Ectodermal cell (in vitro differentiated cells): ENCODE measurements around the gene UBAC1.
"Not testable (repeated sequence)": the region's sequence is repeated elsewhere in the genome, so short reads cannot be mapped to it uniquely, and the experiment has no call there.

Experiments used
- H3K27ac ChIP-seq: 2 replicates; pipeline ENCODE4 v1.7.0; 2013; ENCODE audit warnings: mild to moderate bottlenecking, low read depth, low read length; ENCODE audit not compliant: insufficient read depth, poor library complexity, severe bottlenecking
- H3K27me3 ChIP-seq: 2 replicates; pipeline ENCODE4 v1.7.0; 2013; ENCODE audit warnings: mild to moderate bottlenecking, low read length; ENCODE audit not compliant: insufficient read depth, control insufficient read depth, poor library complexity, severe bottlenecking
- H3K36me3 ChIP-seq: one replicate; pipeline ENCODE4 v1.7.0; 2013; ENCODE audit warnings: low read length; ENCODE audit not compliant: control insufficient read depth, insufficient read depth
- H3K4me1 ChIP-seq: one replicate; pipeline ENCODE4 v1.7.0; 2013; ENCODE audit warnings: low read length; ENCODE audit not compliant: control insufficient read depth, insufficient read depth
- H3K4me3 ChIP-seq: 2 replicates; pipeline ENCODE4 v1.7.0; 2013; ENCODE audit warnings: low read depth, low read length, control low read depth; ENCODE audit not compliant: insufficient read depth
- H3K9me3 ChIP-seq: 2 replicates; pipeline ENCODE4 v1.7.0; 2013; ENCODE audit warnings: mild to moderate bottlenecking, low read length, moderate library complexity; ENCODE audit not compliant: control insufficient read depth
- WGBS, 2 experiments: methylation state at CpG; one replicate each; pipeline ENCODE4 v1.1.7; 2013; ENCODE audit warnings: missing lambda C conversion rate in 2 of 2; 5-methylcytosine and 5-hydroxymethylcytosine counted together

UBAC1 gene

DNA sequence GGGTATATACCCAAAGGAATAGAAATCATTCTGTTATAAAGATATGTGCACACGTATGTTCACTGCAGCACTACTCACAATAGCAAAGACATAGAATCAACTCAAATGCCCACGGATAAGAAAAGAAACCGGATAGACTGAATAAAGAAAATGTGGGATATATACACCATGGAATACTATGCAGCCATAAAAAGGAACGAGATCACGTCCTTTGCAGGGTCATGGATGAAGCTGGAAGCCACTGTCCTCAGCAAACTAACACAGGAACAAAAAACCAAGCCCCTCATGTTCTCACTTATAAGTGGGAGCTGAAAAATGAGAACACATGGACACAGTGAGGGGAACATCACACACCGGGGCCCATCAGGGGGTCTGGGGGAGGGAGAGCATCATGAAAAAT is 17.6 kb downstream of the UBAC1 start:
- not testable (repeated sequence) for H3K27me3 ChIP-seq, H3K4me3 ChIP-seq, H3K4me1 ChIP-seq, H3K9me3 ChIP-seq, H3K27ac ChIP-seq
- WGBS, 2 experiments = 89 to 94% methylated on average over 6 of the region's 6 CpGs
- H3K36me3 ChIP-seq = peaks cover 13% of the 10 kb centered on the region

DNA sequence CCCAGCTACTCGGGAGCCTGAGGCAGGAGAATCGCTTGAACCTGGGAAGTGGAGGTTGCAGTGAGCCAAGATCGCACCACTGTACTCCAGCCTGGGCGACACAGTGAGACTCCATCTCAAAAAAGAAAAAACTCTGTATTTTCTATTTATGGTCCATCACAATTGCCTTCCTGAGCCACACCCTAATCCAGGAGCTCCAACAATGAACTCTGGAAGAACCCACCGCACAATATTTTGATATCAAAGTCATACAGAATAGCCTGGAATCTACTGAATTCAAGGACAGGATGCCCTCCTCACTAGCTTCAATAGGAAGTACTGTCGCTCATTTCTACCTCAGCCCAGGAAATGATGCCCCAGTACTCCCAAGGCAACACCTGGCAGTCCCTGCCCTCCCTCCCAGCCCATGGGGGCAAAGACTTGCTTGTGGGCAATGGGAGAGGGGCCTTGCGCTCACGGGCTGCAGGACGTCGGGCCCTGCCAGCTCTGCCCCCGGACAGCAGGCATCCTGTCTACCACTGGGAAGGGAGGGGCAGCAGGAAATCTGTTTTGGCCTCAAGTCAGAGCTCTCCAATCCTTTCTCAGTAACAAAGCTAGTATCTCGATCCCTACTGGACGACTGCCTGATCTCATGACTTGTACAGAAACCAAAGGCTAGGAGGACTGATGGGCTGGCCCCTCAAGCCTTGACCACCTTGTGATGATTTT is 19.7 kb downstream of the UBAC1 start:
- Histone ChIP-seq H3K4me1 (no peaks in the 10 kb centered on the region), H3K4me3 (no peak overlapping the region), H3K27me3 (no peaks in the 10 kb centered on the region), H3K36me3 (peaks cover 28% of the 10 kb centered on the region), H3K9me3 (no peaks in the 10 kb centered on the region), H3K27ac (no peak overlapping the region)
- 90 to 92% methylated on average over 13 of the region's 13 CpGs for WGBS, 2 experiments

- H3K27ac ChIP-seq = no peak overlapping the region
- no peaks in the 10 kb centered on the region for H3K27me3 ChIP-seq
- H3K4me1 ChIP-seq = no peaks in the 10 kb centered on the region
- H3K4me3 ChIP-seq = no peak overlapping the region
- peaks cover 27% of the 10 kb centered on the region for H3K36me3 ChIP-seq
- H3K9me3 ChIP-seq = no peaks in the 10 kb centered on the region
- 96% methylated on average over 33 of the region's 33 CpGs for WGBS, 2 experiments
These were observed 21.6 kb downstream of the UBAC1 start for GRCh38 chr9:135939351-135940265.

DNA sequence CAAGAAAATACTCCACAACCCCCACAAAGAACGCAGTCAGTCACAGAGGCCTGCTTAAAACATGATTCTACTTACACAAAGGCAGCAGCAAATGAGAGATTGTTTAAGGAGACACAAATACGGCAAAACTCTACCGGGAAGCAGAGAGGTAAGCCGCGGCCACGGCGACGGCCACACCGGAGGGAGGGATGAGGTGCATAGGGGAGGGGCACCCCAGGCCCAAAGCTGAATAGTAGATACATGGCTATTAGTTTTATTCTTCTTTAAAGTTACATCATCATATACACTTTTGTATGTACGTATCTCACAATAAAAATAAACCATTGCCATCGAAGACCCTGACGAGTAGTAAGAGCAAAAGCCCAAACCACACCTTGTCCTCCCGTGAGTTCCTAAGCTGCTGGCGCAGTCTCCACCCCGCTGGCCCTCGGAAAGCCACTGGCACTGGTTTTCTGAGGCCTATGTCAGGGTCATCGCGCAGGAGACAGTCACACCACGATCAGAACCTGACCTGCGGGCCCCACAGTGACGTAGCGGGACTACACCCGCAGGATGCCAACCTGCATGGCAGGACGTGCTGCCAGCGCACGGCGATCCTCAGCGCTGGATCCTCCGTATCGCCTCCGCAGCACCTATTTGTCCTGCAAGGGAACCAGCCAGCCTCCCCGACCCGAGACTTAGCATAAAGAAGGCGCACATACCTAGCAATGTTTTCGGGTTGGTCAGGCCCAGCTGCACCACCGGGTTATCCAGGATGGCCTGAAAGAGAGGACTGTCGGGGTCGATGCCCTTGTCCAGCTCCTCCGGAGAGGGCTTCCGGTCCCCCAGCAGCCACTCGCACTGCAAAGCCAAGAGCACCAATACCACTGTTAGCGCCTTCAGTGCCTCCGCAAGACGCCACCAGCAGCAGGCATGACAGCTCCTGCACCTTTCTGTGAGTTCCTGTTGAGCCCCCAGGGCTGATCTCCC is 23.4 kb downstream of the UBAC1 start:
- 96% methylated on average over 44 of the region's 44 CpGs for WGBS, 2 experiments
- H3K27ac ChIP-seq = no peak overlapping the region
- H3K4me1 ChIP-seq = no peaks in the 10 kb centered on the region
- H3K36me3 ChIP-seq = peaks cover 25% of the 10 kb centered on the region
- no peaks in the 10 kb centered on the region for H3K9me3 ChIP-seq
- H3K27me3 ChIP-seq = no peaks in the 10 kb centered on the region
- H3K4me3 ChIP-seq = no peak overlapping the region

- Histone ChIP-seq H3K9me3 (no peaks in the 10 kb centered on the region), H3K27me3 (no peaks in the 10 kb centered on the region), H3K4me3 (no peak overlapping the region), H3K4me1 (no peaks in the 10 kb centered on the region), H3K27ac (no peak overlapping the region), H3K36me3 (peaks cover 31% of the 10 kb centered on the region)
- WGBS, 2 experiments = 95% methylated on average over 13 of the region's 13 CpGs
These were observed 28.1 kb downstream of the UBAC1 start for GRCh38 chr9:135933114-135933513.

DNA sequence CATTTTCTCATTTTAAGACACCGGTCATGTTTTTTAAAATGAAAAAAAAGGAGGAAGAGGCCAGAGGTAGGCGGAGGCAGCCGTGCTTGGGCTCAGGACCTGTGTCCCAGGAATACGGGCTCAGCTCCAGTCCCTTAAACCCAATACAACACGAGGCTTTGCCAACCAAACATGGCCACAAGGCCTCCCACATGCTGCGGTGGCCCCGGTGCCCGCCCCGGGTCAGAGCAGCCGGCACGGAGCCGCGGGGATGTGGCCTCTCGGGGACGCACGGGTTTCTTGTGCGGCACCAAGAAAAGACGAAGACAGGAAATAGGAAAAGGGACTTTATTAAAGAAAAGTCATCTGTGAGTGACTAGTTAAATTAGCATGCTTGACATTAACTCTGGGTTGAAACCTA is 28.5 kb downstream of the UBAC1 start:
- peaks cover 26% of the 10 kb centered on the region for H3K36me3 ChIP-seq
- no peak overlapping the region for H3K4me3 ChIP-seq
- no peak overlapping the region for H3K27ac ChIP-seq
- H3K4me1 ChIP-seq = no peaks in the 10 kb centered on the region
- no peaks in the 10 kb centered on the region for H3K27me3 ChIP-seq
- WGBS, 2 experiments = 96 to 98% methylated on average over 18 of the region's 18 CpGs
- no peaks in the 10 kb centered on the region for H3K9me3 ChIP-seq

- Histone ChIP-seq H3K36me3 (peaks cover 16% of the 10 kb centered on the region), H3K9me3 (no peaks in the 10 kb centered on the region), H3K27ac (no peak overlapping the region), H3K4me1 (no peaks in the 10 kb centered on the region), H3K27me3 (no peaks in the 10 kb centered on the region), H3K4me3 (no peak overlapping the region)
- 89 to 92% methylated on average over 31 of the region's 31 CpGs for WGBS, 2 experiments
These were observed 29.8 kb downstream of the UBAC1 start for GRCh38 chr9:135931349-135931820.

GRCh38 chr9:135930446-135931345 is 30.5 kb downstream of the UBAC1 start:
- WGBS, 2 experiments = 95 to 96% methylated on average over 33 of the region's 33 CpGs

More at GRCh38 chr9:135930446-135931345, 30.5 kb downstream of the UBAC1 start:
- Histone ChIP-seq H3K4me1 (no peaks in the 10 kb centered on the region), H3K9me3 (no peaks in the 10 kb centered on the region), H3K36me3 (peaks cover 11% of the 10 kb centered on the region), H3K27ac (no peak overlapping the region), H3K4me3 (no peak overlapping the region), H3K27me3 (no peaks in the 10 kb centered on the region)
